Stimulated activated CD4-positive, alpha-beta T cell treated with anti-CD3 and anti-CD28 coated beads, Interleukin-12 subunit alpha, Interleukin-12 subunit beta, amount 100 ng/mL, for 4 hours (primary cell): ENCODE data around the gene OR1S1.
"Not testable (repeated sequence)": the region's sequence is repeated elsewhere in the genome, so short reads cannot be mapped to it uniquely, and the experiment has no call there.

Source experiments
- DNase-seq: peaks from one replicate; pipeline ENCODE4 v3.0.0-alpha.2; 2020

OR1S1 gene

DNA sequence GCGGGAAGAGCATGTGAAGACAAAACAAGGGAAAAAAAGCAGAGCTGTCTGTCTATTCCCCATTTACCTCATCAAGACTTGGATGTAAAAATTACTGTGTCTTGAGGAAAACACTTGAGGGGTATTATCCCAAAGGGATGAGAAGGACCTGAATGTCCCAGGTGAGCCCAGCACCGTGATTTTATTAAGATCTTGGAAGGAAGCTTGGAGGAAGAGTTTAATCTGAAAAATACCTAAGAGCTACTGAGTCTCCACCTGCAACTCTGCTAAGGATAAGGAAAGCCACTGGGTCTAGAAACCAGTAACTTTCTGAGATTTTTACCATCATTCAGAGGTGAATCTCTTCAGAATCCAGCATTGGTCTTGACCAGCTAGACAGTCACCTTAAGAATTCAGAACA lies at the start of gene OR1S1:
Gene OR1S1 (plus strand): TSS at position 301 of the 400 bp plus-strand sequence.
- DNase-seq, result not testable (repeated sequence)

DNA sequence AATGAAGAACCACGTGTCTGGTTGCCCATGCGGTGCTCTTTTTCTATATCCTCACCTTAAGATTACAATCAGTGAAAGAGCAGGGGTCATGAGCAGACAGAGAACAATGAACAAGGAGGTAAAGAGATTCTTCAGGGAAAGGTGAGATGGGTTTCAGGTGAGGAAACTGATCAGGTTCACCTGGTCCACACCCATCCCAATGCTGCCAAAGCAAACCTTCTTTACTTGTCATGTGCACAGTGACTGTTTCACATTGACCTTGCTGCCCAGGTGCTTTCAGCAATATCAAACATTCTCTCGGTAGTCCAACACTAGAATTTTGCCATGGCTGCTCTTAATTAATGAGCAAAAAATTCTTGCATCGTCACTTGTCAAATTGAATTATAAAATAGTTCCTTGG lies 48.1 kb upstream of the OR1S1 start:
- DNase-seq, result no peak

- no peak for DNase-seq
These were observed 47.5 kb upstream of the OR1S1 start for GRCh38 chr11:58164990-58165389.

GRCh38 chr11:58165504-58166106 lies 46.9 kb upstream of the OR1S1 start:
- no peak for DNase-seq

- DNase-seq, result no peak
These were observed 35.0 kb upstream of the OR1S1 start for GRCh38 chr11:58177409-58178054.

- DNase-seq, result no peak
These were observed 34.1 kb upstream of the OR1S1 start for GRCh38 chr11:58178444-58178843.

DNA sequence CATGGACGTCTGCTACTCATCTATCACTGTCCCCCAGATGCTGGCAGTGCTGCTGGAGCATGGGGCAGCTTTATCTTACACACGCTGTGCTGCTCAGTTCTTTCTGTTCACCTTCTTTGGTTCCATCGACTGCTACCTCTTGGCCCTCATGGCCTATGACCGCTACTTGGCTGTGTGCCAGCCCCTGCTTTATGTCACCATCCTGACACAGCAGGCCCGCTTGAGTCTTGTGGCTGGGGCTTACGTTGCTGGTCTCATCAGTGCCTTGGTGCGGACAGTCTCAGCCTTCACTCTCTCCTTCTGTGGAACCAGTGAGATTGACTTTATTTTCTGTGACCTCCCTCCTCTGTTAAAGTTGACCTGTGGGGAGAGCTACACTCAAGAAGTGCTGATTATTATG lies 32.9 kb upstream of the OR1S1 start:
- DNase-seq, result no peak

GRCh38 chr11:58186938-58187337 lies 25.6 kb upstream of the OR1S1 start:
- no peak for DNase-seq

GRCh38 chr11:58188770-58189169 lies 23.8 kb upstream of the OR1S1 start, which contains the start of gene OR9Q2:
TSS of gene OR9Q2 (plus strand) at chr11:58189070. CDS start at chr11:58190491, 1,421 bp downstream.
- DNase-seq, result no peak

DNA sequence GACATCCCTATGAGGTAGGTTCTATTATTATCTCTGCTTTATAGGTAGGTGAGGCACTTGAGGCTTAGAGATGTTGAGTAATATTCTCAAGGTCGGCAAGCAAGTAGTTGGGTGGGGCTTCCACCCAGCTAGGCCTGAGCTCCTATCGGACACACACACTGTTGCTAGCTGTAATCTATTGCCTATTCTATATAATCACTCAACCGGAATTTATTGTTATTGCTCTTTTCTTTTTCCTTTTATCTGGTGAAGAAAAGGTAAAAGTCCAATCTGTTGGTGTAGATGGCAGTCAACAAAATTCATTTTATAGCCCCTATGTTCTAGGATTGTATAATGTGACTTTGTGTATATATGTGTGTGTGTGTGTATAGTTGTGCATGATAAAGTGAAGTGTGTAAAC lies 20.3 kb upstream of the OR1S1 start:
- no peak for DNase-seq

- DNase-seq, result no peak
These were observed 19.1 kb upstream of the OR1S1 start for GRCh38 chr11:58193391-58193790.

- no peak for DNase-seq
These were observed 16.6 kb upstream of the OR1S1 start for GRCh38 chr11:58195939-58196338.

DNA sequence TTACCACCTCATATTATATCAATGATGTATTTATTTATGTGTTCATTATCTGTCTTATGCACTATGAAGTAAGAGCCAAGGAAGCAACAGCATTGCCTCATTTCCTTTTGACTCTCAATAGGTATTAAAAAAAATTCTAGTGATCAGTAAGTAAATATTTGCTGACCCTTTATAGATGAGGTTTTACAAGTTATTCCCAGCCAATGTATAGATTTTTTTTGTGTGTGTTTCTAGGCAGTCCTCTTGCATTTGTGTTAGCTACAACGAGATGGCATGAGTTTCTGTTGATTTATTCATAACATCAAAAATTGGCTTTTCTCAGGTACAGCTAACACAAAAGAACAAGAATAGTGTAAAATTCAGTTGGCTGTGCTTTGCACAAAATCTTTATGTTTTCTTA lies 13.2 kb upstream of the OR1S1 start:
- no peak for DNase-seq

DNA sequence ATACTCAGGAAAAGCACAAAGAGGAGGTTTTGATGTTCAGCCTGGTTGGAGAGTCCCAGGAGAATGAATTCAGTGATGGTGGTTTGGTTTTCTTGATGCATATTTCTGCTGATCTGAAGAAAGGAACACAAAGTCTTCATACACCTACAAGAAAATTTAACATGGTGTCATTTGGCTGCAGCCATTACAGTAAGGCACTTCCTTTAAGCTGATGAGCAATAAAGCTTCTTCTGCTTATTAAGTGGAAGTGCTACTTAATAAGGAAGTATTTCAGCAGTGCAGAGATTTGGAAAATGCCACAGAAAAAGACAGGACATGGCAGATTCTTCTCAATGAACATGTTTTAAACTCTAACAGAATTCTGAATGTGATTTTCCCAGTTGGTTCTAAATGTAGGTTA lies 8.5 kb upstream of the OR1S1 start, which contains the start of gene OR1S2:
Gene OR1S2 (minus strand): TSS at position 101 of the 400 bp plus-strand sequence. CDS start 0 bp downstream, at position 101.
- DNase-seq, result no peak

DNA sequence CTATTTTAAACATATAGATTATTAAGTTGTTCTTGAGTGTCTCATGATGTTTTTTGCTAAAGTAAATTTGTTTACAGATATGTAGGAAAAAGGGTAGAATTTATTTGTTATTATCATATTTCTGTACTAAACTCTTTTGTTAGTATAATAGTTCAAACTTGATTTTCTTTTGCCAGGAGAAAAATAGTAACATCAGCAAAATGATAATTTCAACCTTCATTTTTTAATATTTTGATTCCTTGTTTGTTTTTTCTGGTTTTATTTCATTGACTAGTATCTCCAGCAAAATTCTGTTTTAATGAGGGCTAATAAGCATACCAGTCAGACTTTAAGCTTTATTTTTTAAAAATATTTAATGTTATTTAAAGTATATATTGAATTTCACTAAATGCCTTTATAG lies 4.0 kb downstream of the OR1S1 start:
- DNase-seq, result no peak

DNA sequence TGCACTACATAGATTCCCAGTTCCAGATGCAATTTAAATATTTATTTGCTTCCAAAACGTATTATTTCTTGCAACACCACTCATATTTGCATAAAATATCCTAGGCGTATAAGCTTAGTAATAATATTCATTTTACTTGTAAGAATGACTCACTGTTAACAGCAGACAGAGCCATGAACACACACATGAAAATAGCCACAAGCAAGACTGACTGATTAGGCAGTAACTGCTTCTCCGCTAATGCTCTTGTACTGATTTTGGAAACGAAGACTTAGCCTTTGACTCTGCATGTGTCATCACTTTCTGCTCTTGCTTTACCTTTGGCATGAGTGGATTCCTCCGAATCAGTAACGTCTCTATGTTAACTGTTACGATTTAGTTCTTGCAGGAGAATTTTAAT lies 10.2 kb downstream of the OR1S1 start:
- DNase-seq, result no peak

- DNase-seq, result no peak
These were observed 15.6 kb downstream of the OR1S1 start for GRCh38 chr11:58227956-58228615.

- no peak for DNase-seq
These were observed 31.4 kb downstream of the OR1S1 start for GRCh38 chr11:58243954-58244353.

DNA sequence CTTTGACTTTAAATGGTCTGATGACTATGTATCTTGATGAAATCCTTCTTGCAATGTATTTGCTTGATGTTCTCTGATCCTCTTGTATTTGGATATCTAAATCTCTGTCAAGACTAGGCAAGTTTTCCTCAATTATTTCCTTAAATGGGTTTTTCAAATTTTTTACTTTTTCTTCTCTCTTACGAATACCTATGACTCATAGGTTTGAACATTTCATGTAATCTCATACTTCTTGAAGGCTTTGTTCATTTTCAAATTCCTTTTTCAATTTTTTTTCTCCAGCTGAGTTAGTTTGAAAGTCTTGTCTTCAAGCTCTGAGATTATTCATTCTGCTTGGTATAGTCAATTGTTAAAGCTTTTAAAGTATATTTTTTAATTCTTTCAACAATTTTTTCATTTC lies 42.4 kb downstream of the OR1S1 start:
- no peak for DNase-seq

- DNase-seq, result no peak
These were observed 47.5 kb downstream of the OR1S1 start for GRCh38 chr11:58259983-58260382.
